ENCODE results near the gene ADAT3. TPM values are rescaled to one million over a fixed set of nuclear protein-coding genes. Genes with fewer than 3 reads are reported as not detected.
A peak's percentile ranks its signal among the peaks of the same experiment; 100 is the strongest.

The ADAT3 gene
- total RNA-seq, 1 donor from 2014 or later, result 6.3 TPM

- no peaks in the 10 kb centered on the region for H3K9me3 ChIP-seq
- H3K27me3 ChIP-seq, result no peaks in the 10 kb centered on the region
- peaks cover 59% of the 10 kb centered on the region for H3K36me3 ChIP-seq
- DNase-seq (no peak), ATAC-seq (no peak)
- no peaks in the 10 kb centered on the region for H3K4me1 ChIP-seq
- H3K27ac ChIP-seq, result no peak overlapping the region
- no peak overlapping the region for H3K4me3 ChIP-seq
- no peak for TF ChIP-seq CTCF (IDR thresholded peaks at IDR 0.05)
- intact Hi-C loops (cut with DNase I), result no loop called here
Observed at GRCh38 chr19:1920644-1921043, 15.4 kb downstream of the ADAT3 start.

GRCh38 chr19:1921326-1921725 lies 16.1 kb downstream of the ADAT3 start:
- ATAC-seq, result no peak
- Histone ChIP-seq H3K9me3 (no peaks in the 10 kb centered on the region), H3K27ac (no peak overlapping the region), H3K4me3 (no peak overlapping the region), H3K4me1 (no peaks in the 10 kb centered on the region), H3K27me3 (no peaks in the 10 kb centered on the region), H3K36me3 (peaks cover 59% of the 10 kb centered on the region)
- TF ChIP-seq CTCF (IDR thresholded peaks at IDR 0.05), result no peak
- intact Hi-C loops (cut with DNase I), result no loop called here
- no peak for DNase-seq

- H3K36me3 ChIP-seq, result peaks cover 59% of the 10 kb centered on the region
Observed at GRCh38 chr19:1921825-1922224, 16.6 kb downstream of the ADAT3 start.

GRCh38 chr19:1922803-1923202 lies 17.6 kb downstream of the ADAT3 start:
- no peak for ATAC-seq
- DNase-seq, result no peak
- Histone ChIP-seq H3K4me3 (no peak overlapping the region), H3K36me3 (peaks cover 56% of the 10 kb centered on the region), H3K4me1 (no peaks in the 10 kb centered on the region), H3K27me3 (no peaks in the 10 kb centered on the region), H3K27ac (no peak overlapping the region), H3K9me3 (no peaks in the 10 kb centered on the region)
- intact Hi-C loops (cut with DNase I), result no loop called here
- TF ChIP-seq CTCF (IDR thresholded peaks at IDR 0.05), result no peak

More at GRCh38 chr19:1921825-1922224, 16.6 kb downstream of the ADAT3 start:
- DNase-seq (no peak), ATAC-seq (no peak)
- Histone ChIP-seq H3K4me3 (no peak overlapping the region), H3K4me1 (no peaks in the 10 kb centered on the region), H3K27ac (no peak overlapping the region), H3K9me3 (no peaks in the 10 kb centered on the region), H3K27me3 (no peaks in the 10 kb centered on the region)
- no peak for TF ChIP-seq CTCF (IDR thresholded peaks at IDR 0.05)
- intact Hi-C loops (cut with DNase I), result no loop called here

GRCh38 chr19:1923319-1923718 lies 18.1 kb downstream of the ADAT3 start:
- intact Hi-C loops (cut with DNase I), result no loop called here
- Histone ChIP-seq H3K4me3 (no peak overlapping the region), H3K27ac (peak overlapping the region; percentile 6), H3K36me3 (peaks cover 51% of the 10 kb centered on the region), H3K4me1 (no peaks in the 10 kb centered on the region), H3K27me3 (no peaks in the 10 kb centered on the region), H3K9me3 (no peaks in the 10 kb centered on the region)
- ATAC-seq (peak; percentile 55), DNase-seq (no peak)
- no peak for TF ChIP-seq CTCF (IDR thresholded peaks at IDR 0.05)

GRCh38 chr19:1924320-1924961 lies 19.2 kb downstream of the ADAT3 start:
- Histone ChIP-seq H3K9me3 (no peaks in the 10 kb centered on the region), H3K27me3 (no peaks in the 10 kb centered on the region), H3K4me3 (no peak overlapping the region), H3K4me1 (peaks cover under 1% of the 10 kb centered on the region), H3K36me3 (peaks cover 40% of the 10 kb centered on the region), H3K27ac (no peak overlapping the region)
- no peak for TF ChIP-seq CTCF (IDR thresholded peaks at IDR 0.05)
- intact Hi-C loops (cut with DNase I), result no loop called here
- no peak for ATAC-seq
- DNase-seq, result no peak

Measured in upper lobe of right lung (tissue), 1 donor.